KMS-11 (cell line): Measurements from ENCODE around the gene PAFAH1B2.

Experiments used
- H2AFZ ChIP-seq: fragments of 200-600 bp; sonication (generic); 2 replicates; pipeline ENCODE4 v1.6.1; 2016; ENCODE audit warnings: antibody characterized with exemption, mixed run types, low read depth
- H3K27ac ChIP-seq: fragments of 200-600 bp; sonication (generic); 2 replicates; pipeline ENCODE4 v1.6.1; 2016; ENCODE audit warnings: mild to moderate bottlenecking, mixed run types
- H3K27me3 ChIP-seq: fragments of 200-600 bp; sonication (generic); 2 replicates; pipeline ENCODE4 v1.6.1; 2017; ENCODE audit warnings: mild to moderate bottlenecking, low read depth, mixed run types, moderate library complexity; ENCODE audit not compliant: insufficient read depth
- H3K36me3 ChIP-seq: fragments of 200-600 bp; sonication (generic); 2 replicates; pipeline ENCODE4 v1.6.1; 2017; ENCODE audit warnings: mild to moderate bottlenecking, mixed run types; ENCODE audit not compliant: insufficient read depth
- H3K4me1 ChIP-seq: fragments of 200-600 bp; sonication (generic); 2 replicates; pipeline ENCODE4 v1.6.1; 2016; ENCODE audit warnings: mild to moderate bottlenecking, low read depth, mixed run types; ENCODE audit not compliant: poor library complexity, severe bottlenecking
- H3K4me2 ChIP-seq: fragments of 200-600 bp; sonication (generic); 2 replicates; pipeline ENCODE4 v1.7.0; 2016; ENCODE audit warnings: mild to moderate bottlenecking, mixed run types
- H3K4me3 ChIP-seq: fragments of 200-600 bp; sonication (generic); IDR thresholded peaks from 2 replicates; pipeline ENCODE4 v1.6.1; 2017; ENCODE audit warnings: low read depth, low read length, mixed read lengths; ENCODE audit not compliant: insufficient read depth
- H3K79me2 ChIP-seq: fragments of 200-600 bp; sonication (generic); 2 replicates; pipeline ENCODE4 v1.6.1; 2016; ENCODE audit warnings: low read depth, mixed run types; ENCODE audit not compliant: insufficient read depth
- H3K9ac ChIP-seq: fragments of 200-600 bp; sonication (generic); 2 replicates; pipeline ENCODE4 v1.6.1; 2016; ENCODE audit warnings: mild to moderate bottlenecking, mixed run types
- H4K20me1 ChIP-seq: fragments of 200-600 bp; sonication (generic); 2 replicates; pipeline ENCODE4 v1.6.1; 2016; ENCODE audit warnings: mild to moderate bottlenecking, mixed run types; ENCODE audit not compliant: insufficient read depth
- TF ChIP-seq, protein P1 (sequence below): fragments of 200-600 bp; sonication (generic); conservative IDR thresholded peaks from 2 replicates; pipeline ENCODE4 v1.6.1; 2017; ENCODE audit warnings: low read depth, mild to moderate bottlenecking, antibody characterized with exemption, low read length, moderate library complexity, mixed read lengths

The PAFAH1B2 gene

DNA sequence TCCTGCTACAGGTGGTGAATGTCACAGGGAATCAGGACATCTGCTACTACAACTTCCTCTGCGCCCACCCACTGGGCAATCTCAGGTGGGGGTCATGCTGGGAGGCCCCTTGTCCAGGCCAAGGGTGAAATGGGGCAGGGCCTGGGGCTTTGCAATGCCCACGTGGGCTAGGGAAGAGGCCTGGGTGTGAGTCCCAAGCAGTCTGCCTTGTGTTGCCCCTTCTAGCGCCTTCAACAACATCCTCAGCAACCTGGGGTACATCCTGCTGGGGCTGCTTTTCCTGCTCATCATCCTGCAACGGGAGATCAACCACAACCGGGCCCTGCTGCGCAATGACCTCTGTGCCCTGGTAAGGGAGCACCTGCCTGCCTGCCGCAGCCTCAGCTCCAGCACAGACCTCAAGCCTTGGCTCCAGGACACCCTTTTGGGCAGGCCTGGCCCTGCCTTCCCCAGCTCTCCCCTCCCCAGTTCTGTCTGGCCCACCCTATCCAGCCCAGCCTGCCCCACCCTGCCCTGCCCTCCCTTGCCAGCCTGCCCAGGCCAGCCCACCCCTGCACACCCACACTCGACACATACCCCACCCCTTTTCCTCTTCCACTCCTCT, 46.0 kb downstream of the PAFAH1B2 start:
- Histone ChIP-seq H3K27me3 (no peaks in the 10 kb centered on the region), H2AFZ (no peak overlapping the region), H3K4me3 (no peak overlapping the region), H3K9ac (no peak overlapping the region), H4K20me1 (no peaks in the 10 kb centered on the region), H3K27ac (no peak overlapping the region), H3K79me2 (no peaks in the 10 kb centered on the region), H3K36me3 (no peaks in the 10 kb centered on the region), H3K4me1 (no peaks in the 10 kb centered on the region), H3K4me2 (no peak overlapping the region)
- TF ChIP-seq, protein P1, sequence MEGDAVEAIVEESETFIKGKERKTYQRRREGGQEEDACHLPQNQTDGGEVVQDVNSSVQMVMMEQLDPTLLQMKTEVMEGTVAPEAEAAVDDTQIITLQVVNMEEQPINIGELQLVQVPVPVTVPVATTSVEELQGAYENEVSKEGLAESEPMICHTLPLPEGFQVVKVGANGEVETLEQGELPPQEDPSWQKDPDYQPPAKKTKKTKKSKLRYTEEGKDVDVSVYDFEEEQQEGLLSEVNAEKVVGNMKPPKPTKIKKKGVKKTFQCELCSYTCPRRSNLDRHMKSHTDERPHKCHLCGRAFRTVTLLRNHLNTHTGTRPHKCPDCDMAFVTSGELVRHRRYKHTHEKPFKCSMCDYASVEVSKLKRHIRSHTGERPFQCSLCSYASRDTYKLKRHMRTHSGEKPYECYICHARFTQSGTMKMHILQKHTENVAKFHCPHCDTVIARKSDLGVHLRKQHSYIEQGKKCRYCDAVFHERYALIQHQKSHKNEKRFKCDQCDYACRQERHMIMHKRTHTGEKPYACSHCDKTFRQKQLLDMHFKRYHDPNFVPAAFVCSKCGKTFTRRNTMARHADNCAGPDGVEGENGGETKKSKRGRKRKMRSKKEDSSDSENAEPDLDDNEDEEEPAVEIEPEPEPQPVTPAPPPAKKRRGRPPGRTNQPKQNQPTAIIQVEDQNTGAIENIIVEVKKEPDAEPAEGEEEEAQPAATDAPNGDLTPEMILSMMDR: no peak

DNA sequence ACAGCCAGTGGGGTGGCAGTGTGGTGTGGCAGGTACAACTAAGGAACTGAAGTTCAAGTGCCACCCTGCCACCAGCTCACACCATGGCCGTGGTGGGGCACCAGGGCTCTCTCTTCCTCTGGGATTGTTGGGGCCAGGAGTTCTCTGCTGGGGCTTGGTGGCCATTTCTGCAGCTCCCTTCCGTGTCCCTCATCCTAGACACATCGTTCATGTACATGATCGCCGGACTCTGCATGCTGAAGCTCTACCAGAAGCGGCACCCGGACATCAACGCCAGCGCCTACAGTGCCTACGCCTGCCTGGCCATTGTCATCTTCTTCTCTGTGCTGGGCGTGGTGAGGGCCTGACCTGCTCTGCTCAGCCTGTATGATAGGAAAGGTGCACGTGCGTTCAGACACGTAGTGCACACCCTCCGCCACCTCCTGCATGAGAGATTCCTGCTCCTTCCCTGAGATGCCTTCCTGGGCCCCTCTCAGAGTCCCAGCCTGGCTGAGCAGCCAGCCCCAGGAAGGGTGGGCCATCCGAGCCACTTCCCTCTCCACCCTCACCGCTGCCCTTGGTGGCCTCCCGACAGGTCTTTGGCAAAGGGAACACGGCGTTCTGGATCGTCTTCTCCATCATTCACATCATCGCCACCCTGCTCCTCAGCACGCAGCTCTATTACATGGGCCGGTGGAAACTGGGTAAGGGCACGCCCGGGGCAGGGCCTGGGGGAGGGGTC, 47.8 kb downstream of the PAFAH1B2 start:
- Histone ChIP-seq H4K20me1 (no peaks in the 10 kb centered on the region), H3K9ac (no peak overlapping the region), H3K36me3 (no peaks in the 10 kb centered on the region), H3K4me2 (no peak overlapping the region), H3K4me1 (no peaks in the 10 kb centered on the region), H3K4me3 (no peak overlapping the region), H3K27me3 (no peaks in the 10 kb centered on the region), H3K79me2 (no peaks in the 10 kb centered on the region), H3K27ac (no peak overlapping the region), H2AFZ (no peak overlapping the region)
- TF ChIP-seq, protein P1: no peak

DNA sequence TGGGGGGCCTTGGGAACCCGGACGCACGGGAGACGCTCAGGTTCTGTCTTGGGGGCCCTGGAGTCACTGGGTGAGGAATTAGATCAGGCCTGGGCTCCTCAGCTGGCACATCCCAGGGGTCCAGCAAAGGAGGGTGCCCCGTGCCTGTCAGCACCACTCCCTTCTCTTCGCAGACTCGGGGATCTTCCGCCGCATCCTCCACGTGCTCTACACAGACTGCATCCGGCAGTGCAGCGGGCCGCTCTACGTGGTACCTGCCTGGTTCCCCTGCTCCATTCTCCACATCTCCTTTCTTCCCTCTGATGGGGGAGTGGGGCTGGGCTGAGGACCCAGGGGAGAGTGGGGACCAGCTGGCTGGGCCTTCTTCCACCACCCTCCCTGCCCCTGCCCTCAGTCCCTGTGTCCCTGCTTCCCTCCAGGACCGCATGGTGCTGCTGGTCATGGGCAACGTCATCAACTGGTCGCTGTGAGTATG, 48.4 kb downstream of the PAFAH1B2 start:
- H3K9ac ChIP-seq: no peak overlapping the region
- no peaks in the 10 kb centered on the region for H3K27me3 ChIP-seq
- no peaks in the 10 kb centered on the region for H3K79me2 ChIP-seq
- no peaks in the 10 kb centered on the region for H3K36me3 ChIP-seq
- H3K4me2 ChIP-seq: no peak overlapping the region
- H3K4me1 ChIP-seq: no peaks in the 10 kb centered on the region
- no peak overlapping the region for H3K4me3 ChIP-seq
- H2AFZ ChIP-seq: no peak overlapping the region
- no peak overlapping the region for H3K27ac ChIP-seq
- no peaks in the 10 kb centered on the region for H4K20me1 ChIP-seq
- TF ChIP-seq, protein P1: no peak

- Histone ChIP-seq H3K27me3 (no peaks in the 10 kb centered on the region), H3K27ac (no peak overlapping the region), H3K9ac (no peak overlapping the region), H3K4me3 (no peak overlapping the region), H3K79me2 (no peaks in the 10 kb centered on the region), H3K36me3 (no peaks in the 10 kb centered on the region), H3K4me1 (no peaks in the 10 kb centered on the region), H4K20me1 (no peaks in the 10 kb centered on the region), H3K4me2 (no peak overlapping the region), H2AFZ (no peak overlapping the region)
- TF ChIP-seq, protein P1: no peak
Observed at GRCh38 chr11:117193130-117194020, 49.3 kb downstream of the PAFAH1B2 start.
